ENCODE results near the gene SYNPO.

- no peak for TF ChIP-seq CTCF (IDR thresholded peaks at IDR 0.05; ENCODE audit: low read depth, low read length, poor library complexity, severe bottlenecking)
- TF ChIP-seq EZH2phosphoT487 (IDR thresholded peaks at IDR 0.05; ENCODE audit: borderline replicate concordance, low read length): no peak
Observed at GRCh38 chr5:150650021-150651006, 9.9 kb downstream of the SYNPO start.

Measured in DOHH2 (cell line).